OCI-M1 (cell line): ENCODE data around the gene CCDC192.

ENCODE experiments used
- DNase-seq: peaks from one replicate; lab custom pipeline; 2025; lab: John Stamatoyannopoulos, UW

The CCDC192 gene

GRCh38 chr5:127957701-127958239, 254.6 kb downstream of the CCDC192 start:
- DNase-seq = no peak

GRCh38 chr5:127958421-127959011, 255.3 kb downstream of the CCDC192 start:
- DNase-seq = no peak

- DNase-seq = no peak
Measured at GRCh38 chr5:127959152-127959764, 256.1 kb downstream of the CCDC192 start.

- no peak for DNase-seq
Measured at GRCh38 chr5:127960270-127960691, 257.1 kb downstream of the CCDC192 start.

- DNase-seq = no peak
Measured at GRCh38 chr5:127961006-127961762, 258.0 kb downstream of the CCDC192 start.

- DNase-seq = no peak
Measured at GRCh38 chr5:127961763-127962145, 258.6 kb downstream of the CCDC192 start.

- DNase-seq = no peak
Measured at GRCh38 chr5:127962491-127962890, 259.3 kb downstream of the CCDC192 start.

- no peak for DNase-seq
Measured at GRCh38 chr5:127963233-127963632, 260.0 kb downstream of the CCDC192 start.

- DNase-seq = no peak
Measured at GRCh38 chr5:127963931-127964330, 260.7 kb downstream of the CCDC192 start.

GRCh38 chr5:127967323-127967982, 264.3 kb downstream of the CCDC192 start:
- no peak for DNase-seq

- no peak for DNase-seq
Measured at GRCh38 chr5:127967983-127968592, 264.9 kb downstream of the CCDC192 start.

GRCh38 chr5:127969002-127969401, 265.8 kb downstream of the CCDC192 start:
- DNase-seq = no peak

GRCh38 chr5:127969651-127970050, 266.5 kb downstream of the CCDC192 start:
- DNase-seq = no peak

GRCh38 chr5:127970081-127970480, 266.9 kb downstream of the CCDC192 start:
- DNase-seq = no peak

GRCh38 chr5:127970854-127971425, 267.7 kb downstream of the CCDC192 start:
- DNase-seq = no peak

- DNase-seq = no peak
Measured at GRCh38 chr5:127975961-127976360, 272.8 kb downstream of the CCDC192 start.

- DNase-seq = no peak
Measured at GRCh38 chr5:127976525-127976924, 273.3 kb downstream of the CCDC192 start.

- no peak for DNase-seq
Measured at GRCh38 chr5:127976991-127977717, 274.0 kb downstream of the CCDC192 start.

- no peak for DNase-seq
Measured at GRCh38 chr5:127978738-127979300, 275.6 kb downstream of the CCDC192 start.

- no peak for DNase-seq
Measured at GRCh38 chr5:127979475-127979874, 276.3 kb downstream of the CCDC192 start.

GRCh38 chr5:127980843-127981242, 277.7 kb downstream of the CCDC192 start:
- DNase-seq = no peak
